Kidney (tissue), 14 donors: Measurements from ENCODE around the gene EYA4. TPM values are rescaled to one million over a fixed set of nuclear protein-coding genes. Genes with fewer than 3 reads are reported as not detected.

Experiments used
- DNase-seq, 5 donors: peaks; one replicate each; pipeline ENCODE4 v3.0.0-alpha.2; 2013 to 2020
- FAIRE-seq: peaks from 2 replicates; lab custom pipeline; 2012; peaks lifted over from hg19 to GRCh38; lab: Jason Lieb, UNC
- H3K27ac ChIP-seq, 2 donors: one replicate each; pipeline ENCODE4 v1.7.0; 2013; ENCODE audit warnings: low read depth in 2 of 2, low read length in 2 of 2, inconsistent platforms in 1 of 2
- H3K27me3 ChIP-seq: one replicate; pipeline ENCODE4 v1.7.1; 2013; ENCODE audit warnings: low read length, inconsistent platforms; ENCODE audit not compliant: control insufficient read depth, insufficient read depth
- H3K36me3 ChIP-seq, 3 donors: one replicate each; pipeline versions ENCODE4 v1.7.0 to v1.7.1; 2013; ENCODE audit warnings: low read length in 3 of 3, control low read depth in 1 of 3, inconsistent platforms in 1 of 3; ENCODE audit not compliant: insufficient read depth in 3 of 3, control insufficient read depth in 2 of 3
- H3K4me1 ChIP-seq, 3 donors: one replicate each; pipeline versions ENCODE4 v1.7.0 to v1.7.1; 2013; ENCODE audit warnings: low read length in 3 of 3, inconsistent platforms in 1 of 3, low read depth in 1 of 3; ENCODE audit not compliant: control insufficient read depth in 2 of 3, insufficient read depth in 2 of 3
- H3K4me3 ChIP-seq, 3 donors: one replicate each; pipeline versions ENCODE4 v1.7.0 to v1.8.1; 2013; ENCODE audit warnings: low read length in 3 of 3, control low read depth in 1 of 3, inconsistent platforms in 1 of 3
- H3K9ac ChIP-seq, 3 donors: one replicate each; pipeline versions ENCODE4 v1.7.0 to v1.7.1; 2013; ENCODE audit warnings: low read length in 3 of 3, control low read depth in 1 of 3, inconsistent platforms in 1 of 3
- H3K9me3 ChIP-seq, 3 donors: one replicate each; pipeline versions ENCODE4 v1.7.0 to v1.7.1; 2013; ENCODE audit warnings: low read length in 3 of 3, control low read depth in 1 of 3, inconsistent platforms in 1 of 3; ENCODE audit not compliant: control insufficient read depth in 2 of 3, insufficient read depth in 1 of 3
- intact Hi-C: fragments of 100-400 bp; cut with DNase I; formaldehyde crosslinking; loops from one replicate; pipeline ENCODE4 v1.11.1; 2022
- polyA plus RNA-seq: library from polyadenylated mRNA; stranded (reverse); fragments of 350-450 nt; fragmentation: Illumina TruSeq; extraction: RNeasy Lipid Tissue Mini Kit (QIAGEN cat#74804); gene quantifications from one replicate; pipeline ENCODE4 v1.2.3, GENCODE V29; 2014; ENCODE audit warnings: low read depth, low replicate concordance; ENCODE audit not compliant: insufficient read depth
- total RNA-seq: library from RNA; stranded (reverse); fragmentation: NEBNext Ultra II Directional; extraction: Animal tissue kit (Norgen Biotek cat#: 25700); gene quantifications from one replicate; pipeline ENCODE4 v1.2.1, GENCODE V29; 2021
- TF ChIP-seq, protein P1 (sequence below): IDR thresholded peaks from 3 replicates; pipeline ENCODE4 v1.5.1; 2012; ENCODE audit warnings: mild to moderate bottlenecking, moderate library complexity, borderline replicate concordance; ENCODE audit not compliant: insufficient read depth; ENCODE audit errors: extremely low read depth
- donor health status: control.
- donor health status: control.
- donor health status: control.
- donor health status: control.
- donor health status: control.
- donor health status: DM: yes; HTN: yes; CAD: no.
- donor health status: Normal renal cell carcinoma (clear cell type).

Gene EYA4
- total and polyA plus RNA-seq, 2 donors from 2014 or later, result 0.99 to 5.0 TPM

GRCh38 chr6:133388731-133389130, 147.6 kb downstream of the EYA4 start:
- Histone ChIP-seq H3K36me3 (no peaks in the 10 kb centered on the region), H3K9me3 (no peaks in the 10 kb centered on the region), H3K4me3 (no peak overlapping the region), H3K4me1 (no peaks in the 10 kb centered on the region), H3K27me3 (no peaks in the 10 kb centered on the region), H3K27ac (no peak overlapping the region), H3K9ac (no peak overlapping the region)
- TF ChIP-seq, protein P1, sequence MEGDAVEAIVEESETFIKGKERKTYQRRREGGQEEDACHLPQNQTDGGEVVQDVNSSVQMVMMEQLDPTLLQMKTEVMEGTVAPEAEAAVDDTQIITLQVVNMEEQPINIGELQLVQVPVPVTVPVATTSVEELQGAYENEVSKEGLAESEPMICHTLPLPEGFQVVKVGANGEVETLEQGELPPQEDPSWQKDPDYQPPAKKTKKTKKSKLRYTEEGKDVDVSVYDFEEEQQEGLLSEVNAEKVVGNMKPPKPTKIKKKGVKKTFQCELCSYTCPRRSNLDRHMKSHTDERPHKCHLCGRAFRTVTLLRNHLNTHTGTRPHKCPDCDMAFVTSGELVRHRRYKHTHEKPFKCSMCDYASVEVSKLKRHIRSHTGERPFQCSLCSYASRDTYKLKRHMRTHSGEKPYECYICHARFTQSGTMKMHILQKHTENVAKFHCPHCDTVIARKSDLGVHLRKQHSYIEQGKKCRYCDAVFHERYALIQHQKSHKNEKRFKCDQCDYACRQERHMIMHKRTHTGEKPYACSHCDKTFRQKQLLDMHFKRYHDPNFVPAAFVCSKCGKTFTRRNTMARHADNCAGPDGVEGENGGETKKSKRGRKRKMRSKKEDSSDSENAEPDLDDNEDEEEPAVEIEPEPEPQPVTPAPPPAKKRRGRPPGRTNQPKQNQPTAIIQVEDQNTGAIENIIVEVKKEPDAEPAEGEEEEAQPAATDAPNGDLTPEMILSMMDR, result no peak
- intact Hi-C loops, result no loop called here
- FAIRE-seq (no peak), DNase-seq (no peak)

GRCh38 chr6:133390168-133390567, 149.0 kb downstream of the EYA4 start:
- no peaks in the 10 kb centered on the region for H3K4me1 ChIP-seq
- no peak overlapping the region for H3K4me3 ChIP-seq
- no peak for FAIRE-seq
- no peaks in the 10 kb centered on the region for H3K27me3 ChIP-seq
- no peaks in the 10 kb centered on the region for H3K9me3 ChIP-seq
- DNase-seq, result no peak
- intact Hi-C loops, result no loop called here
- no peak overlapping the region for H3K9ac ChIP-seq
- H3K36me3 ChIP-seq, result no peaks in the 10 kb centered on the region
- TF ChIP-seq, protein P1, result no peak
- H3K27ac ChIP-seq, result no peak overlapping the region

- no peaks in the 10 kb centered on the region for H3K27me3 ChIP-seq
- H3K36me3 ChIP-seq, result no peaks in the 10 kb centered on the region
- intact Hi-C loops, result no loop called here
- DNase-seq (no peak), FAIRE-seq (no peak)
- H3K27ac ChIP-seq, result no peak overlapping the region
- TF ChIP-seq, protein P1, result no peak
- no peak overlapping the region for H3K9ac ChIP-seq
- no peak overlapping the region for H3K4me3 ChIP-seq
- H3K9me3 ChIP-seq, result no peaks in the 10 kb centered on the region
- no peaks in the 10 kb centered on the region for H3K4me1 ChIP-seq
Measured at GRCh38 chr6:133392015-133392414, 150.9 kb downstream of the EYA4 start.

GRCh38 chr6:133392641-133393040, 151.5 kb downstream of the EYA4 start:
- DNase-seq (no peak), FAIRE-seq (no peak)
- no peaks in the 10 kb centered on the region for H3K36me3 ChIP-seq
- H3K9me3 ChIP-seq, result no peaks in the 10 kb centered on the region
- no peak overlapping the region for H3K9ac ChIP-seq
- TF ChIP-seq, protein P1, result no peak
- no peak overlapping the region for H3K27ac ChIP-seq
- intact Hi-C loops, result no loop called here
- no peaks in the 10 kb centered on the region for H3K4me1 ChIP-seq
- H3K4me3 ChIP-seq, result no peak overlapping the region
- H3K27me3 ChIP-seq, result no peaks in the 10 kb centered on the region
